HepG2 (cell line): ENCODE measurements around the gene SLC27A3. TPM values are rescaled to one million over a fixed set of nuclear protein-coding genes. Genes with fewer than 3 reads are reported as not detected.

Experiments
- AGO1 ChIP-seq: fragments of 200-400 bp; formaldehyde crosslinking; IDR thresholded peaks from 2 replicates; pipeline ENCODE4 v1.6.1; 2017; ENCODE audit warnings: mild to moderate bottlenecking, low read depth, low read length, moderate library complexity; ENCODE audit not compliant: poor library complexity, severe bottlenecking
- ATF3 ChIP-seq: sonication (generic); formaldehyde crosslinking; IDR thresholded peaks from 2 replicates; pipeline ENCODE4 v1.4.0; 2020; ENCODE audit warnings: missing genetic modification reagents
- FOXC1 ChIP-seq: sonication (generic); formaldehyde crosslinking; IDR thresholded peaks from 2 replicates; pipeline ENCODE4 v1.8.0; 2022; ENCODE audit warnings: mild to moderate bottlenecking, missing genetic modification reagents, borderline replicate concordance
- HCFC1 ChIP-seq: fragments of 150-350 bp; IDR thresholded peaks from 2 replicates; pipeline ENCODE4 v1.6.1; 2014; ENCODE audit warnings: low read depth, low read length
- HOXA5 ChIP-seq: sonication (generic); formaldehyde crosslinking; IDR thresholded peaks from 2 replicates; pipeline ENCODE4 v1.4.0; 2020; ENCODE audit warnings: missing genetic modification reagents
- KLF16 ChIP-seq, 2 experiments: sonication (generic) in 1 of 2; formaldehyde crosslinking in 1 of 2; IDR thresholded peaks; 2 replicates each; pipeline versions ENCODE4 v1.6.1 to v1.8.0; 2016 to 2023; ENCODE audit warnings: missing genetic modification reagents in 2 of 2, missing compliant biosample characterization in 1 of 2
- NCOA1 ChIP-seq: sonication (generic); formaldehyde crosslinking; IDR thresholded peaks from 2 replicates; pipeline ENCODE4 v1.9.0; 2021; ENCODE audit warnings: missing genetic modification reagents
- NCOA2 ChIP-seq: sonication (generic); formaldehyde crosslinking; IDR thresholded peaks from 2 replicates; pipeline ENCODE4 v1.8.0; 2022; ENCODE audit warnings: inconsistent platforms
- RBM39 ChIP-seq: fragments of 200-400 bp; formaldehyde crosslinking; IDR thresholded peaks from one replicate; pipeline ENCODE4 v1.6.1; 2018; ENCODE audit warnings: antibody characterized with exemption, mild to moderate bottlenecking, low read depth, low read length; ENCODE audit not compliant: poor library complexity, severe bottlenecking
- REL ChIP-seq: sonication (generic); formaldehyde crosslinking; conservative IDR thresholded peaks from 2 replicates; pipeline ENCODE4 v1.8.0; 2022; ENCODE audit warnings: mild to moderate bottlenecking, missing genetic modification reagents, moderate library complexity
- ZFP82 ChIP-seq: sonication (generic); formaldehyde crosslinking; IDR thresholded peaks from 2 replicates; pipeline ENCODE4 v1.5.1; 2020; ENCODE audit warnings: mild to moderate bottlenecking, missing genetic modification reagents, borderline replicate concordance
- ZKSCAN8 ChIP-seq: IDR thresholded peaks from 2 replicates; pipeline ENCODE4 v1.6.1; 2016; ENCODE audit warnings: borderline replicate concordance, missing genetic modification reagents, missing compliant biosample characterization
- ZMAT3 ChIP-seq: sonication (generic); formaldehyde crosslinking; conservative IDR thresholded peaks from 2 replicates; pipeline ENCODE4 v1.7.0; 2021; ENCODE audit warnings: missing genetic modification reagents
- ZMYM4 ChIP-seq: sonication (generic); formaldehyde crosslinking; IDR thresholded peaks from 2 replicates; pipeline ENCODE4 v1.8.1; 2023; ENCODE audit warnings: mild to moderate bottlenecking, missing genetic modification reagents
- ZNF143 ChIP-seq: sonication (generic); formaldehyde crosslinking; IDR thresholded peaks from 2 replicates; pipeline ENCODE4 v1.4.0; 2020; ENCODE audit warnings: missing genetic modification reagents
- ZNF225 ChIP-seq: sonication (generic); formaldehyde crosslinking; IDR thresholded peaks from 2 replicates; pipeline ENCODE4 v1.4.0; 2020; ENCODE audit warnings: mild to moderate bottlenecking, missing genetic modification reagents
- ZNF24 ChIP-seq: fragments of 450-650 bp; IDR thresholded peaks from 2 replicates; pipeline ENCODE4 v1.6.1; 2017; ENCODE audit warnings: antibody characterized with exemption, mild to moderate bottlenecking
- ZNF274 ChIP-seq: sonication (generic); formaldehyde crosslinking; IDR thresholded peaks from 2 replicates; pipeline ENCODE4 v1.5.1; 2020; ENCODE audit warnings: mild to moderate bottlenecking, missing genetic modification reagents
- ZNF335 ChIP-seq: sonication (generic); formaldehyde crosslinking; IDR thresholded peaks from 2 replicates; pipeline ENCODE4 v1.4.0; 2020; ENCODE audit warnings: missing genetic modification reagents
- ZNF652 ChIP-seq: IDR thresholded peaks from 2 replicates; pipeline ENCODE4 v1.6.1; 2016; ENCODE audit warnings: low read depth, borderline replicate concordance
- ZNF749 ChIP-seq: sonication (generic); formaldehyde crosslinking; IDR thresholded peaks from 2 replicates; pipeline ENCODE4 v1.8.0; 2022; ENCODE audit warnings: mild to moderate bottlenecking, missing genetic modification reagents, moderate library complexity, borderline replicate concordance
- polyA plus RNA-seq, 8 experiments: library from polyadenylated mRNA; depleted of rRNA in 3 of 8; stranded (reverse) in 7 of 8; unstranded in 1 of 8; fragments of >200 nt; fragmentation: Illumina TruSeq in 4 of 8; extraction: Trizol in 4 of 8; gene quantifications; 2 replicates each; pipeline versions ENCODE4 v1.2.1 to v1.2.3, GENCODE V29; 2011 to 2016; ENCODE audit warnings: low read depth in 4 of 8, missing spikeins in 1 of 8, mixed read lengths in 1 of 8; ENCODE audit not compliant: insufficient read depth in 1 of 8
- total RNA-seq, 5 experiments: library from RNA; depleted of rRNA; stranded (reverse); fragments of >200 nt; fragmentation: Illumina TruSeq; extraction: Trizol; gene quantifications; 2 replicates each; pipeline ENCODE4 v1.2.3, GENCODE V29; 2016; ENCODE audit warnings: low read depth in 1 of 5
- TF ChIP-seq, protein P1 (sequence below): IDR thresholded peaks from 2 replicates; pipeline ENCODE4 v1.6.1; 2012; ENCODE audit warnings: low read length, improper control_type of control experiment
- TF ChIP-seq, protein P2 (sequence below): sonication (generic); formaldehyde crosslinking; IDR thresholded peaks from 2 replicates; pipeline ENCODE4 v1.8.1; 2023; ENCODE audit warnings: mild to moderate bottlenecking, missing genetic modification reagents

SLC27A3 gene
- total and polyA plus RNA-seq, 2 of the 13 experiments (the other 11 are each of a cell fraction or from before 2014, with no cell fraction given) = 4.3 to 10.3 TPM

GRCh38 chr1:153727463-153728304 lies 47.5 kb upstream of the SLC27A3 start, which contains the start of gene INTS3 (continued):
- TF ChIP-seq KLF16 (CRISPR knock-in tag; IDR thresholded peaks at IDR 0.05) (0 out of 4 replicates have a peak, but pooled peaks of 1 of the 2 experiments have one; percentile 25), HOXA5 (CRISPR knock-in tag) (0 out of 2 replicates have a peak, but pooled peaks have one; percentile 11), ZMYM4 (CRISPR knock-in tag) (peak; percentile 71), NCOA2 (0 out of 2 replicates have a peak, but pooled peaks have one; percentile 7), ZNF143 (CRISPR knock-in tag) (peak; percentile 3; the same call in 1 of the 2 replicates), FOXC1 (CRISPR knock-in tag) (peak; percentile 88), NCOA1 (CRISPR knock-in tag) (0 out of 2 replicates have a peak, but pooled peaks have one; percentile 46), REL (CRISPR knock-in tag) (no peak), ZKSCAN8 (CRISPR knock-in tag) (no peak), ZFP82 (no peak; the same call in 1 of the 2 replicates), ZNF225 (CRISPR knock-in tag) (0 out of 2 replicates have a peak, but pooled peaks have one; percentile 28), ZNF24 (no peak), ZNF749 (CRISPR knock-in tag) (0 out of 2 replicates have a peak, but pooled peaks have one; percentile 3), ZNF335 (CRISPR knock-in tag) (no peak), HCFC1 (peak; percentile 20; the same call in 1 of the 2 replicates), ATF3 (CRISPR knock-in tag) (no peak), RBM39 (peak; percentile 24), ZNF274 (CRISPR knock-in tag) (peak; percentile 38; the same call in 1 of the 2 replicates), AGO1 (no peak), ZNF652 (no peak), ZMAT3 (CRISPR knock-in tag) (0 out of 2 replicates have a peak, but pooled peaks have one; percentile 46)
- TF ChIP-seq, protein P1, sequence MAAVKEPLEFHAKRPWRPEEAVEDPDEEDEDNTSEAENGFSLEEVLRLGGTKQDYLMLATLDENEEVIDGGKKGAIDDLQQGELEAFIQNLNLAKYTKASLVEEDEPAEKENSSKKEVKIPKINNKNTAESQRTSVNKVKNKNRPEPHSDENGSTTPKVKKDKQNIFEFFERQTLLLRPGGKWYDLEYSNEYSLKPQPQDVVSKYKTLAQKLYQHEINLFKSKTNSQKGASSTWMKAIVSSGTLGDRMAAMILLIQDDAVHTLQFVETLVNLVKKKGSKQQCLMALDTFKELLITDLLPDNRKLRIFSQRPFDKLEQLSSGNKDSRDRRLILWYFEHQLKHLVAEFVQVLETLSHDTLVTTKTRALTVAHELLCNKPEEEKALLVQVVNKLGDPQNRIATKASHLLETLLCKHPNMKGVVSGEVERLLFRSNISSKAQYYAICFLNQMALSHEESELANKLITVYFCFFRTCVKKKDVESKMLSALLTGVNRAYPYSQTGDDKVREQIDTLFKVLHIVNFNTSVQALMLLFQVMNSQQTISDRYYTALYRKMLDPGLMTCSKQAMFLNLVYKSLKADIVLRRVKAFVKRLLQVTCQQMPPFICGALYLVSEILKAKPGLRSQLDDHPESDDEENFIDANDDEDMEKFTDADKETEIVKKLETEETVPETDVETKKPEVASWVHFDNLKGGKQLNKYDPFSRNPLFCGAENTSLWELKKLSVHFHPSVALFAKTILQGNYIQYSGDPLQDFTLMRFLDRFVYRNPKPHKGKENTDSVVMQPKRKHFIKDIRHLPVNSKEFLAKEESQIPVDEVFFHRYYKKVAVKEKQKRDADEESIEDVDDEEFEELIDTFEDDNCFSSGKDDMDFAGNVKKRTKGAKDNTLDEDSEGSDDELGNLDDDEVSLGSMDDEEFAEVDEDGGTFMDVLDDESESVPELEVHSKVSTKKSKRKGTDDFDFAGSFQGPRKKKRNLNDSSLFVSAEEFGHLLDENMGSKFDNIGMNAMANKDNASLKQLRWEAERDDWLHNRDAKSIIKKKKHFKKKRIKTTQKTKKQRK = no peak
- TF ChIP-seq, protein P2, sequence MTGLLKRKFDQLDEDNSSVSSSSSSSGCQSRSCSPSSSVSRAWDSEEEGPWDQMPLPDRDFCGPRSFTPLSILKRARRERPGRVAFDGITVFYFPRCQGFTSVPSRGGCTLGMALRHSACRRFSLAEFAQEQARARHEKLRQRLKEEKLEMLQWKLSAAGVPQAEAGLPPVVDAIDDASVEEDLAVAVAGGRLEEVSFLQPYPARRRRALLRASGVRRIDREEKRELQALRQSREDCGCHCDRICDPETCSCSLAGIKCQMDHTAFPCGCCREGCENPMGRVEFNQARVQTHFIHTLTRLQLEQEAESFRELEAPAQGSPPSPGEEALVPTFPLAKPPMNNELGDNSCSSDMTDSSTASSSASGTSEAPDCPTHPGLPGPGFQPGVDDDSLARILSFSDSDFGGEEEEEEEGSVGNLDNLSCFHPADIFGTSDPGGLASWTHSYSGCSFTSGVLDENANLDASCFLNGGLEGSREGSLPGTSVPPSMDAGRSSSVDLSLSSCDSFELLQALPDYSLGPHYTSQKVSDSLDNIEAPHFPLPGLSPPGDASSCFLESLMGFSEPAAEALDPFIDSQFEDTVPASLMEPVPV = no peak
